PC-9 (cell line): ENCODE results near the gene TNC. TPM values are rescaled to one million over a fixed set of nuclear protein-coding genes. Genes with fewer than 3 reads are reported as not detected.
A peak's percentile ranks its signal among the peaks of the same experiment; 100 is the strongest.

Experiments used
- BruUV-seq: library from RNA; stranded (reverse); fragments of 400-500 nt; replicated peaks from 2 replicates; lab custom pipeline; 2021; lab: Mats Ljungman, UMichigan
- CTCF ChIA-PET: fragments of 300-600 bp; sonication (Branson Sonifier 250); formaldehyde crosslinking; loops from one replicate; lab custom pipeline; 2022; ENCODE audit warnings: antibody characterized with exemption; lab: Charles Lee
- POLR2A ChIA-PET: fragments of 300-600 bp; sonication (Branson Sonifier 250); formaldehyde crosslinking; loops from one replicate; lab custom pipeline; 2022; ENCODE audit warnings: antibody characterized with exemption; ENCODE audit not compliant: unreplicated experiment; lab: Charles Lee
- DNase-seq, 2 experiments: peaks; one replicate each; pipeline versions ENCODE4 v3.0.0 to v3.0.0-alpha.2; 2015 to 2022; ENCODE audit warnings: mixed read lengths in 1 of 2
- H2AFZ ChIP-seq: fragments of 200-600 bp; sonication (generic); 2 replicates; pipeline ENCODE4 v1.8.1; 2017; ENCODE audit warnings: antibody characterized with exemption
- H3F3A ChIP-seq: fragments of 200-600 bp; sonication (generic); 2 replicates; pipeline ENCODE4 v1.8.1; 2017; ENCODE audit warnings: antibody characterized with exemption, mild to moderate bottlenecking, low read depth; ENCODE audit not compliant: insufficient read depth
- H3K27ac ChIP-seq: fragments of 200-600 bp; sonication (generic); 2 replicates; pipeline ENCODE4 v1.6.1; 2016; ENCODE audit warnings: mixed run types
- H3K27me3 ChIP-seq: fragments of 200-600 bp; sonication (generic); 2 replicates; pipeline ENCODE4 v1.6.1; 2016; ENCODE audit warnings: low read depth, mixed run types; ENCODE audit not compliant: insufficient read depth
- H3K36me3 ChIP-seq: fragments of 200-600 bp; sonication (generic); 2 replicates; pipeline ENCODE4 v1.6.1; 2016; ENCODE audit warnings: low read depth, mixed run types
- H3K4me1 ChIP-seq: fragments of 200-600 bp; sonication (generic); replicated peaks from 2 replicates; pipeline ENCODE4 v1.6.1; 2016; ENCODE audit warnings: mixed run types; ENCODE audit not compliant: insufficient read depth
- H3K4me2 ChIP-seq: fragments of 200-600 bp; sonication (generic); 2 replicates; pipeline ENCODE4 v1.6.1; 2017; ENCODE audit warnings: mixed run types
- H3K4me3 ChIP-seq: fragments of 200-600 bp; sonication (generic); 2 replicates; pipeline ENCODE4 v1.6.1; 2016; ENCODE audit warnings: mixed run types
- H3K79me2 ChIP-seq: fragments of 200-600 bp; sonication (generic); 2 replicates; pipeline ENCODE4 v1.6.1; 2017; ENCODE audit warnings: low read depth, mixed run types
- H3K9me2 ChIP-seq: fragments of 200-600 bp; sonication (generic); 2 replicates; pipeline ENCODE4 v1.8.1; 2017; ENCODE audit warnings: mild to moderate bottlenecking; ENCODE audit not compliant: insufficient read depth
- H3K9me3 ChIP-seq: fragments of 200-600 bp; sonication (generic); 2 replicates; pipeline ENCODE4 v1.8.1; 2016; ENCODE audit warnings: low read depth; ENCODE audit not compliant: insufficient read depth
- H4K20me1 ChIP-seq: fragments of 200-600 bp; sonication (generic); 2 replicates; pipeline ENCODE4 v1.8.1; 2017; ENCODE audit not compliant: insufficient read depth
- EZH2 ChIP-seq: fragments of 200-600 bp; sonication (generic); IDR thresholded peaks from 2 replicates; pipeline ENCODE4 v1.8.0; 2017; ENCODE audit warnings: antibody characterized with exemption, low read depth
- intact Hi-C: fragments of 100-400 bp; cut with micrococcal nuclease; formaldehyde crosslinking; loops from one replicate; pipeline ENCODE4 v1.10.0; 2022; ENCODE audit not compliant: unreplicated experiment
- total RNA-seq: library from RNA; stranded (reverse); gene quantifications from 2 replicates; pipeline ENCODE4 v1.2.3, GENCODE V29; 2021
- TF ChIP-seq, protein P1 (sequence below): fragments of 200-600 bp; sonication (generic); conservative IDR thresholded peaks from 2 replicates; pipeline ENCODE4 v1.6.1; 2017; ENCODE audit warnings: mixed run types, antibody characterized with exemption, mild to moderate bottlenecking, moderate library complexity

The TNC gene
- total RNA-seq, 1 experiment from 2014 or later, result 1.1 TPM

DNA sequence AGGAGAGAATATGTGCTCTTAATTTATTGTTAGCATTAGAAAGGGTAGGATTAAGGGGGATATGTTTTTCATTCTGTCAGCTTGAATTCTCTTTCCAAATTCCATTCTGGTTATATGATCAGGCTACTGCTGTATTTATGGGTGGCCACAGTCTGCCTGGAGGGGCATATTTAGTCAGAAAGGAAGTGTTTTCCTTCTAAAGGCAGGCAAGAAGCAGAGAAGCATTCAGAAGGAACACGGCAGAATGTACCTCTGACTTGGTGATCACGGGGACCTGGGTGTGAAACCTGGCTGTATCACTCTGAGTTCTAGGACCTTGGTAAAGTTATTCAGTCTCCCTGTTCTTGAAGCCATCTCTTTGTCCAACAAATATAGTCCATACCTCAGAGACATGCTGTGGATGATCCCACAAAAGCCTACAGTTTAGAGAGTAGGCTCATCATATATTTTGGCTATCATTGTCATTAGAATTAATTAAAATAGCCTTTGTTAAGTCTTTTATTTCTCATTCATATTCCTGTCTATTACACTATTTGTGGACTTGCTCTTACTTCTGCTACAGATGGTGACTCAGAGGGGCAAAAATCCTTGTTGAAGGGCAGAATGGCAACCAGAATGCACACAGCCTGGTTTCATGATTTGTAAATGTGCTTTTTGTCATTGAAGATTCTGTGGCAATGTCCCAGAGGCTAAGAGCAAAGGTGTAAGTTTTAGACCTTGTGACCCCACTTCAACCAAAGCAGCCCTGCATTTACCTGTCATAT, 2.7 kb downstream of the TNC start:
- Histone ChIP-seq H3K27me3 (no peaks in the 10 kb centered on the region), H3F3A (peaks cover 31% of the 10 kb centered on the region; the same call in 1 of the 2 replicates), H3K4me3 (no peak overlapping the region), H3K4me1 (peaks cover 49% of the 10 kb centered on the region), H2AFZ (no peak overlapping the region), H3K9me3 (no peaks in the 10 kb centered on the region), H3K9me2 (no peaks in the 10 kb centered on the region), H3K4me2 (peak overlapping the region; percentile 28), H3K79me2 (no peaks in the 10 kb centered on the region), H3K27ac (peak overlapping the region; percentile 70), H3K36me3 (no peaks in the 10 kb centered on the region), H4K20me1 (no peaks in the 10 kb centered on the region)
- intact Hi-C loops, result loop anchor here (5.0 kb wide), 3 partner anchors 42 to 407 kb away; no protein-coding TSS in a partner anchor
- ChIA-PET CTCF (no interaction called here), POLR2A (no interaction called here)
- no peak for DNase-seq
- BruUV-seq, result no TSS peak
- TF ChIP-seq, protein P1, sequence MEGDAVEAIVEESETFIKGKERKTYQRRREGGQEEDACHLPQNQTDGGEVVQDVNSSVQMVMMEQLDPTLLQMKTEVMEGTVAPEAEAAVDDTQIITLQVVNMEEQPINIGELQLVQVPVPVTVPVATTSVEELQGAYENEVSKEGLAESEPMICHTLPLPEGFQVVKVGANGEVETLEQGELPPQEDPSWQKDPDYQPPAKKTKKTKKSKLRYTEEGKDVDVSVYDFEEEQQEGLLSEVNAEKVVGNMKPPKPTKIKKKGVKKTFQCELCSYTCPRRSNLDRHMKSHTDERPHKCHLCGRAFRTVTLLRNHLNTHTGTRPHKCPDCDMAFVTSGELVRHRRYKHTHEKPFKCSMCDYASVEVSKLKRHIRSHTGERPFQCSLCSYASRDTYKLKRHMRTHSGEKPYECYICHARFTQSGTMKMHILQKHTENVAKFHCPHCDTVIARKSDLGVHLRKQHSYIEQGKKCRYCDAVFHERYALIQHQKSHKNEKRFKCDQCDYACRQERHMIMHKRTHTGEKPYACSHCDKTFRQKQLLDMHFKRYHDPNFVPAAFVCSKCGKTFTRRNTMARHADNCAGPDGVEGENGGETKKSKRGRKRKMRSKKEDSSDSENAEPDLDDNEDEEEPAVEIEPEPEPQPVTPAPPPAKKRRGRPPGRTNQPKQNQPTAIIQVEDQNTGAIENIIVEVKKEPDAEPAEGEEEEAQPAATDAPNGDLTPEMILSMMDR, result no peak
- TF ChIP-seq EZH2, result no peak

DNA sequence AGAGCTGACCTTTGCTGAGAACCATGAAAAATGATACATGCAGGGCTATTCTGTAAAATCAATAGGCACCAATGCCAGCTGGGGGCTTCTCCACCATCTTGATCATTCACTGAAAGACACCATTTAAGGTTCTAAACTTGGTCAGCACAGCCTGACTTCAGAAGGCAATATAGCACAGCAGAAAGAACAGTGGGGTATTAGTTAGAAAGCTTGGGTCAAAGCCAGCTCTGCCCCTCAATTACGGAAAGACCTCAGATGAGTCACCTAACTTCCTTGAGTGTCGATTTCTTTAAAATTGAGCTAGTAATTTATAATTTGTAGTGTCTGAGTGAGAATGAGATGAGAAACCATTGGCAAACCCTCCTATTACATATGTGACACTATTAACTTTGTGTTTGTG, 3.4 kb downstream of the TNC start:
- no peaks in the 10 kb centered on the region for H4K20me1 ChIP-seq
- H3K79me2 ChIP-seq, result no peaks in the 10 kb centered on the region
- intact Hi-C loops, result no loop called here
- no peak for TF ChIP-seq EZH2
- TF ChIP-seq, protein P1, result no peak
- H3K9me2 ChIP-seq, result no peaks in the 10 kb centered on the region
- no peaks in the 10 kb centered on the region for H3K27me3 ChIP-seq
- H3K9me3 ChIP-seq, result no peaks in the 10 kb centered on the region
- CTCF ChIA-PET, result no interaction called here
- H3K36me3 ChIP-seq, result no peaks in the 10 kb centered on the region
- no peak overlapping the region for H3K4me3 ChIP-seq
- no TSS peak for BruUV-seq
- no peak overlapping the region for H3K27ac ChIP-seq
- POLR2A ChIA-PET, result no interaction called here
- H3F3A ChIP-seq, result peaks cover 30% of the 10 kb centered on the region; the same call in 1 of the 2 replicates
- no peak for DNase-seq
- H2AFZ ChIP-seq, result no peak overlapping the region
- no peak overlapping the region for H3K4me2 ChIP-seq
- peaks cover 45% of the 10 kb centered on the region for H3K4me1 ChIP-seq

GRCh38 chr9:115114084-115114483, 3.9 kb downstream of the TNC start:
- Histone ChIP-seq H3K79me2 (no peaks in the 10 kb centered on the region), H3K9me3 (no peaks in the 10 kb centered on the region), H2AFZ (no peak overlapping the region), H3K4me2 (no peak overlapping the region), H3K27ac (no peak overlapping the region), H3K4me1 (peaks cover 41% of the 10 kb centered on the region), H3K27me3 (no peaks in the 10 kb centered on the region), H3K36me3 (no peaks in the 10 kb centered on the region), H4K20me1 (no peaks in the 10 kb centered on the region), H3K9me2 (no peaks in the 10 kb centered on the region), H3F3A (peaks cover 25% of the 10 kb centered on the region; the same call in 1 of the 2 replicates), H3K4me3 (no peak overlapping the region)
- ChIA-PET POLR2A (no interaction called here), CTCF (no interaction called here)
- TF ChIP-seq EZH2, result no peak
- intact Hi-C loops, result no loop called here
- no peak for DNase-seq
- no TSS peak for BruUV-seq
